Measurements from ENCODE around the gene OS9.

OS9 gene

GRCh38 chr12:57735198-57735855 is 41.4 kb downstream of the OS9 start:
- in situ Hi-C loops (cut with MboI; ENCODE audit: low sequenced_read_pairs): no loop called here

- in situ Hi-C loops (cut with MboI; ENCODE audit: low sequenced_read_pairs): no loop called here
Observed at GRCh38 chr12:57735952-57736740, 42.2 kb downstream of the OS9 start.

- in situ Hi-C loops (cut with MboI; ENCODE audit: low sequenced_read_pairs): no loop called here
Observed at GRCh38 chr12:57736741-57737466, 43.0 kb downstream of the OS9 start.

GRCh38 chr12:57737467-57738460 is 43.8 kb downstream of the OS9 start:
- in situ Hi-C loops (cut with MboI; ENCODE audit: low sequenced_read_pairs): no loop called here

- in situ Hi-C loops (cut with MboI; ENCODE audit: low sequenced_read_pairs): no loop called here
Observed at GRCh38 chr12:57738661-57739237, 44.8 kb downstream of the OS9 start, which contains the start of gene AGAP2. AGAP2 (minus strand) TSS chr12:57738742; CDS start chr12:57738246, 496 bp downstream.

GRCh38 chr12:57739387-57739786 is 45.5 kb downstream of the OS9 start:
- in situ Hi-C loops (cut with MboI; ENCODE audit: low sequenced_read_pairs): no loop called here

- in situ Hi-C loops (cut with MboI; ENCODE audit: low sequenced_read_pairs): no loop called here
Observed at GRCh38 chr12:57739914-57740538, 46.1 kb downstream of the OS9 start.

GRCh38 chr12:57740656-57741412 is 46.9 kb downstream of the OS9 start:
- in situ Hi-C loops (cut with MboI; ENCODE audit: low sequenced_read_pairs): no loop called here

- in situ Hi-C loops (cut with MboI; ENCODE audit: low sequenced_read_pairs): no loop called here
Observed at GRCh38 chr12:57741413-57741789, 47.5 kb downstream of the OS9 start.

GRCh38 chr12:57741844-57742738 is 48.2 kb downstream of the OS9 start:
- in situ Hi-C loops (cut with MboI; ENCODE audit: low sequenced_read_pairs): no loop called here

GRCh38 chr12:57743769-57744168 is 49.8 kb downstream of the OS9 start:
- in situ Hi-C loops (cut with MboI; ENCODE audit: low sequenced_read_pairs): no loop called here

- in situ Hi-C loops (cut with MboI; ENCODE audit: low sequenced_read_pairs): no loop called here
Observed at GRCh38 chr12:57744194-57744776, 50.4 kb downstream of the OS9 start.

GRCh38 chr12:57744777-57745484 is 51.0 kb downstream of the OS9 start, which contains the start of gene TSPAN31:
TSPAN31 (plus strand) TSS chr12:57745039; CDS start chr12:57745155, 116 bp downstream.
- in situ Hi-C loops (cut with MboI; ENCODE audit: low sequenced_read_pairs): no loop called here

GRCh38 chr12:57745485-57745881 is 51.6 kb downstream of the OS9 start:
- in situ Hi-C loops (cut with MboI; ENCODE audit: low sequenced_read_pairs): no loop called here

- in situ Hi-C loops (cut with MboI; ENCODE audit: low sequenced_read_pairs): no loop called here
Observed at GRCh38 chr12:57746025-57746424, 52.1 kb downstream of the OS9 start.

- in situ Hi-C loops (cut with MboI; ENCODE audit: low sequenced_read_pairs): no loop called here
Observed at GRCh38 chr12:57749061-57749460, 55.1 kb downstream of the OS9 start.

All from HL-60/S4 (cell line).